ENCODE data around the gene KIF13A. TPM values are rescaled to one million over a fixed set of nuclear protein-coding genes. Genes with fewer than 3 reads are reported as not detected.
"Not testable (repeated sequence)": the region's sequence is repeated elsewhere in the genome, so short reads cannot be mapped to it uniquely, and the experiment has no call there.

Gene KIF13A
- total and polyA plus RNA-seq, 9 of the 15 experiments (the other 6 are each of a cell fraction or from before 2014, with no cell fraction given), result 3.6 to 44.3 (median 29.7) TPM

- POLR2A ChIA-PET, result interaction anchor here (0.6 to 0.9 kb wide), 2 partner anchors 14 to 19 kb away, joined by 3 to 5 read pairs; no protein-coding TSS in a partner anchor
- H4K20me1 ChIP-seq (replicated peaks; ENCODE audit: control insufficient read depth, insufficient read depth, low read length), result not testable (repeated sequence)
Observed at GRCh38 chr6:18020545-18020944, 33.1 kb upstream of the KIF13A start.

GRCh38 chr6:18019539-18020534, 32.4 kb upstream of the KIF13A start:
- Histone ChIP-seq H3K27ac (ENCODE audit: extremely low read depth, low read depth, low read length) (no peak overlapping the region), H3K4me3 (no peak overlapping the region), H3K4me2 (ENCODE audit: insufficient read depth, low read length) (no peak overlapping the region), H3K79me2 (ENCODE audit: control insufficient read depth, insufficient read depth, low read length) (no peaks in the 10 kb centered on the region), H4K20me1 (replicated peaks; ENCODE audit: control insufficient read depth, insufficient read depth, low read length) (no peaks in the 10 kb centered on the region), H3K9me1 (ENCODE audit: control insufficient read depth, insufficient read depth, low read length) (no peaks in the 10 kb centered on the region), H3K9me3 (replicated peaks; ENCODE audit: control insufficient read depth, insufficient read depth, low read depth, low read length) (peaks cover 3% of the 10 kb centered on the region; the same call in 1 of the 2 replicates), H3K4me1 (replicated peaks in 1 of 2; ENCODE audit: control insufficient read depth in 2 of 2, insufficient read depth in 2 of 2, low read length in 2 of 2) (no peaks in the 10 kb centered on the region), H3K9ac (ENCODE audit: insufficient read depth in 1 of 2, low read depth in 2 of 2, low read length in 2 of 2) (no peak overlapping the region), H3K27me3 (ENCODE audit: control insufficient read depth in 2 of 2, insufficient read depth in 2 of 2, low read length in 2 of 2) (no peaks in the 10 kb centered on the region), H2AFZ (ENCODE audit: low read depth, low read length) (no peak overlapping the region), H3K36me3 (ENCODE audit: control insufficient read depth, insufficient read depth, low read length) (no peaks in the 10 kb centered on the region)
- CTCF ChIA-PET (ENCODE audit: low intra/inter-chr PET ratio), result no interaction called here
- in situ Hi-C loops (cut with MboI), result no loop called here
- TF ChIP-seq CCNT2 (IDR thresholded peaks at IDR 0.05; ENCODE audit: borderline replicate concordance, extremely low read depth, insufficient read length, low read depth, low read length) (no peak), ZBTB33 (CRISPR knock-in tag; IDR thresholded peaks at IDR 0.05) (peak; percentile 39; the same call in 1 of the 2 replicates), IFI16 (CRISPR knock-in tag; IDR thresholded peaks at IDR 0.05) (no peak), KLF6 (CRISPR knock-in tag; IDR thresholded peaks at IDR 0.05; ENCODE audit: borderline replicate concordance) (no peak), THRA (IDR thresholded peaks at IDR 0.05) (no peak), TGIF2 (CRISPR knock-in tag; IDR thresholded peaks at IDR 0.05) (no peak), SNIP1 (IDR thresholded peaks at IDR 0.05; ENCODE audit: low read depth) (no peak), ZNF184 (CRISPR knock-in tag; IDR thresholded peaks at IDR 0.05) (peak; percentile 2; the same call in 1 of the 2 replicates)
- no peak for DNase-seq (ENCODE audit: extremely low read depth in 1 of 4, low spot score in 3 of 4)
- intact Hi-C loops (cut with micrococcal nuclease), result no loop called here
- 95% methylated on average over 50 of the region's 75 CpGs for WGBS (ENCODE audit: insufficient coverage, low coverage, missing lambda C conversion rate)
- POLR2A ChIA-PET, result interaction anchor here (0.6 to 1.5 kb wide), 4 partner anchors 9 to 298 kb away, joined by 3 to 7 read pairs (median 4); no protein-coding TSS in a partner anchor
- no TSS peak for BruUV-seq (replicated peaks)
- no peak for FAIRE-seq
- no peak for ATAC-seq

More at GRCh38 chr6:18020545-18020944, 33.1 kb upstream of the KIF13A start:
- H3K36me3 ChIP-seq (ENCODE audit: control insufficient read depth, insufficient read depth, low read length); H3K27me3 ChIP-seq (ENCODE audit: control insufficient read depth in 2 of 2, insufficient read depth in 2 of 2, low read length in 2 of 2); H3K9me1 ChIP-seq (ENCODE audit: control insufficient read depth, insufficient read depth, low read length); CTCF ChIA-PET (ENCODE audit: low intra/inter-chr PET ratio); FAIRE-seq; in situ Hi-C loops (cut with MboI); H3K4me2 ChIP-seq (ENCODE audit: insufficient read depth, low read length); ATAC-seq; H3K79me2 ChIP-seq (ENCODE audit: control insufficient read depth, insufficient read depth, low read length); H3K4me3 ChIP-seq; DNase-seq (ENCODE audit: extremely low read depth in 1 of 4, low spot score in 3 of 4); H2AFZ ChIP-seq (ENCODE audit: low read depth, low read length); intact Hi-C loops (cut with micrococcal nuclease); H3K27ac ChIP-seq (ENCODE audit: extremely low read depth, low read depth, low read length); BruUV-seq (replicated peaks); H3K4me1 ChIP-seq (replicated peaks in 1 of 2; ENCODE audit: control insufficient read depth in 2 of 2, insufficient read depth in 2 of 2, low read length in 2 of 2); H3K9me3 ChIP-seq (replicated peaks; ENCODE audit: control insufficient read depth, insufficient read depth, low read depth, low read length); H3K9ac ChIP-seq (ENCODE audit: insufficient read depth in 1 of 2, low read depth in 2 of 2, low read length in 2 of 2): not testable (repeated sequence)
- 52% methylated on average over 5 of the region's 5 CpGs for WGBS (ENCODE audit: insufficient coverage, low coverage, missing lambda C conversion rate)
- TF ChIP-seq NFYB (IDR thresholded peaks at IDR 0.05; ENCODE audit: extremely low read depth, insufficient read length) (peak; percentile 57), RBM25 (IDR thresholded peaks at IDR 0.05; ENCODE audit: low read depth, low read length, severe bottlenecking) (peak; percentile 12), C11orf30 (IDR thresholded peaks at IDR 0.05; ENCODE audit: low read depth) (peak; percentile 4; the same call in 1 of the 2 replicates)
